ENCODE data around the gene DPYSL3.

DNA sequence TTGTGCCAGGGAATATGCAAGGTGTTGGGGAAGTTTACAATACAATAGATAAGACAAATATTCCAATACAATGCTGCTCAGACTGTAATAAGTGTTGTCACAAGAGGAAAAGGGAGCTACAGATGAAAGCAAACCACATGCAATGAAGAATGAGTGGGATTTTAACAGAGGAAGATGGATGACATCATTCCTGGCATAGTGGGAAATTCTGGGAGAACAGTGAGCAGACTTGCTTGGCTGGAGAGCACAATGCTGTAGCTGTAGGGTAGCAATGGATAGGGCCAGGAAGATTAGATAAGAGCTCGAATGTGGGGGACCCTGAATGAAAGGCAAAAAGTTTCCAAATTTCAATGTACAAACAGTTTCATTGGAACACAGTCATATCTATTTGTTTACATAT lies 9.5 kb upstream of the DPYSL3 start:
- TF ChIP-seq, protein P1, sequence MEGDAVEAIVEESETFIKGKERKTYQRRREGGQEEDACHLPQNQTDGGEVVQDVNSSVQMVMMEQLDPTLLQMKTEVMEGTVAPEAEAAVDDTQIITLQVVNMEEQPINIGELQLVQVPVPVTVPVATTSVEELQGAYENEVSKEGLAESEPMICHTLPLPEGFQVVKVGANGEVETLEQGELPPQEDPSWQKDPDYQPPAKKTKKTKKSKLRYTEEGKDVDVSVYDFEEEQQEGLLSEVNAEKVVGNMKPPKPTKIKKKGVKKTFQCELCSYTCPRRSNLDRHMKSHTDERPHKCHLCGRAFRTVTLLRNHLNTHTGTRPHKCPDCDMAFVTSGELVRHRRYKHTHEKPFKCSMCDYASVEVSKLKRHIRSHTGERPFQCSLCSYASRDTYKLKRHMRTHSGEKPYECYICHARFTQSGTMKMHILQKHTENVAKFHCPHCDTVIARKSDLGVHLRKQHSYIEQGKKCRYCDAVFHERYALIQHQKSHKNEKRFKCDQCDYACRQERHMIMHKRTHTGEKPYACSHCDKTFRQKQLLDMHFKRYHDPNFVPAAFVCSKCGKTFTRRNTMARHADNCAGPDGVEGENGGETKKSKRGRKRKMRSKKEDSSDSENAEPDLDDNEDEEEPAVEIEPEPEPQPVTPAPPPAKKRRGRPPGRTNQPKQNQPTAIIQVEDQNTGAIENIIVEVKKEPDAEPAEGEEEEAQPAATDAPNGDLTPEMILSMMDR (IDR thresholded peaks at IDR 0.05): no peak
- no peak for TF ChIP-seq ZFX (IDR thresholded peaks at IDR 0.05; ENCODE audit: borderline replicate concordance)
